Activated T-cell treated with anti-CD3 and anti-CD28 coated beads, Interleukin-2, amount 50 U/mL, for 24 hours (primary cell): ENCODE data around the gene TAOK1.

Experiments
- DNase-seq: peaks from one replicate; pipeline ENCODE4 v3.0.0-alpha.2; 2020
- H3K27ac Mint-ChIP-seq: 2 replicates; pipeline ENCODE4 v1.8.0; 2020; ENCODE audit warnings: mild to moderate bottlenecking, mixed read lengths
- H3K27me3 Mint-ChIP-seq: 2 replicates; pipeline ENCODE4 v1.8.0; 2020; ENCODE audit warnings: mixed read lengths
- H3K36me3 Mint-ChIP-seq: 2 replicates; pipeline ENCODE4 v1.8.0; 2020; ENCODE audit warnings: low read depth, mixed read lengths
- H3K4me1 Mint-ChIP-seq: 2 replicates; pipeline ENCODE4 v1.8.0; 2020; ENCODE audit warnings: low read depth, mixed read lengths
- H3K4me3 Mint-ChIP-seq: 2 replicates; pipeline ENCODE4 v1.8.0; 2020; ENCODE audit warnings: mild to moderate bottlenecking, moderate library complexity, mixed read lengths
- H3K9me3 Mint-ChIP-seq: 2 replicates; pipeline ENCODE4 v1.8.0; 2020; ENCODE audit warnings: mixed read lengths

The TAOK1 gene

DNA sequence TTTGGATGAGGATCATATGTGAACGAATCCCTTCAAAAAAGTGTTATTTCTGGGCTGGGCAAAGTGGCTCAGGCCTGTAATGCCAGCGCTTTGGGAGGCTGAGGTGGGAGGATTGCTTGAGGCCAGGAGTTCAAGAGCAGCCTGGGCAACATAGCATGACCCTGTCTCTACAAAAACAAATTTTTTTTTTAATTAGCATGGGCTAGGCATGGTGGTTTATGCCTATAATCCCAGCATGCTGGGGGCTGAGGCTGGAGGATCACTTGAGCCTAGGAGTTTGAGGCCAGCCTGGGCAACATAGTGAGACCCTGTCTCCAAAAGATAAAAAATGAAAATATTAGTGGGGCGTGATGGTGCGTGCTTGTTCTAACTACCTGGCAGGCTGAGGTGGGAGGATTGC is 4.6 kb downstream of the TAOK1 start:
- no peak overlapping the region for H3K27ac Mint-ChIP-seq
- H3K36me3 Mint-ChIP-seq = peaks cover 63% of the 10 kb centered on the region
- H3K27me3 Mint-ChIP-seq = no peaks in the 10 kb centered on the region
- peaks cover 33% of the 10 kb centered on the region for H3K4me1 Mint-ChIP-seq
- no peak overlapping the region for H3K4me3 Mint-ChIP-seq
- no peak for DNase-seq
- no peaks in the 10 kb centered on the region for H3K9me3 Mint-ChIP-seq

DNA sequence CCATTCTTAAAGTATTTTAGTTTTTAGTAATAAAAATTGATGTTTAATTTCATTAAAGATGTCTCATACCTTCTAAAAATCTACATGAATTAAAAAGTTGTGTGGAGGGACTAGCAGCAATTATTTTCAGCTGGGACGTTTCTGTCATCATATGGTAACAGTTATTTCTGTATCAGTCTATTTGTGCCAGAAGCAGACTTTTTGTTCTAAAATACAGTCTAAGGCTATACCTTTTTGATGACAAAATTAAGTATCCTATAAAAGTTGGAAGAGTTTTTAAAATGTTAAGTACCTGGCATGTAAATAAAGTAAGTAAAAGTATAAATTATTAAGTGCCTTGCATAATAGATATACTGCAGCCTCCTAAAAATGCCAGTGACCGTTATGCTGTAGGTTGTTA is 5.9 kb downstream of the TAOK1 start:
- no peak overlapping the region for H3K4me3 Mint-ChIP-seq
- H3K4me1 Mint-ChIP-seq = peaks cover 39% of the 10 kb centered on the region
- no peaks in the 10 kb centered on the region for H3K27me3 Mint-ChIP-seq
- no peak for DNase-seq
- H3K9me3 Mint-ChIP-seq = no peaks in the 10 kb centered on the region
- H3K36me3 Mint-ChIP-seq = peaks cover 68% of the 10 kb centered on the region
- H3K27ac Mint-ChIP-seq = no peak overlapping the region

DNA sequence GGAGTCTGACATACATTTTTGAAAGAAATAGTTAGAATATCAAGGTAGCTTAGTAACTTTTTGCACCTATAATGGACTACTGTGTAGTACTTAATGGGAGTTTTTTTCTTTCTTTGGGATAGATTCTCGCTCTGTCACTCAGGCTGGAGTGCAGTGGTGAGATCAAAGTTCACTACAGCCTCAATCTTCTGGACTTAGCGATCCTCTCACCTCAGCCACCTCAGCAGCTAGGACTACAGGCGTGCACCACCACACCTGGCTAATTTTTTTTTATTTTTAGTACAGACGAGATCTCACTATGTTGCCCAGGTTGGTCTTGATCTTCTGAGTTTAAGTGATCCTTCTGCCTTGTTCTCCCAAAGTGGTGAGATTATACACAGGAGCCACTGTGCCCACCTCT is 9.5 kb downstream of the TAOK1 start:
- H3K4me1 Mint-ChIP-seq = peaks cover 30% of the 10 kb centered on the region
- H3K27me3 Mint-ChIP-seq = no peaks in the 10 kb centered on the region
- DNase-seq = no peak
- peaks cover 67% of the 10 kb centered on the region for H3K36me3 Mint-ChIP-seq
- no peak overlapping the region for H3K27ac Mint-ChIP-seq
- H3K4me3 Mint-ChIP-seq = no peak overlapping the region
- no peaks in the 10 kb centered on the region for H3K9me3 Mint-ChIP-seq

DNA sequence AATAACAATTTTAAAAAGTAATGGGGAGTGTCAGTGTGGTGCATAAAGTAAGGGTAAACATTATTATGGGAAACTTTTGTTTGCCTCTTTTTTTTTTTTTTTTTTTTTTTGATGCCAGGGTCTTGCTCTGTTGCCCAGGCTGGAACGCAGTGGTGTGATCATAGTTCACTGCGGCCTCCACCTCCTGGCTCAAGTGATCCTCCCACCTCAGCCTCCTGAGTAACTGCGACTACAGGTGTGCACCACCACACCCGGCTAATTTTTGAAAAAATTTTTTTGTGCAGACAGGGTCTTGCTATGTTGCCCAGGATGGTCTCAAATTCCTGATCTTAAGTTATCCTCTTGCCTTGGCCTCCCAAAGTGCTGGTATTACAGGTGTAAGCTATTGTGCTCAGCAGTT is 10.7 kb downstream of the TAOK1 start:
- Mint-ChIP-seq H3K27me3 (no peaks in the 10 kb centered on the region), H3K4me3 (no peak overlapping the region), H3K9me3 (no peaks in the 10 kb centered on the region), H3K27ac (no peak overlapping the region), H3K36me3 (peaks cover 67% of the 10 kb centered on the region), H3K4me1 (peaks cover 28% of the 10 kb centered on the region)
- no peak for DNase-seq

- Mint-ChIP-seq H3K27ac (peak overlapping the region; percentile 50), H3K4me3 (no peak overlapping the region), H3K9me3 (no peaks in the 10 kb centered on the region), H3K27me3 (no peaks in the 10 kb centered on the region), H3K4me1 (peaks cover 32% of the 10 kb centered on the region), H3K36me3 (peaks cover 68% of the 10 kb centered on the region)
- DNase-seq = no peak
Measured at GRCh38 chr17:29401258-29401657, 11.1 kb downstream of the TAOK1 start.

DNA sequence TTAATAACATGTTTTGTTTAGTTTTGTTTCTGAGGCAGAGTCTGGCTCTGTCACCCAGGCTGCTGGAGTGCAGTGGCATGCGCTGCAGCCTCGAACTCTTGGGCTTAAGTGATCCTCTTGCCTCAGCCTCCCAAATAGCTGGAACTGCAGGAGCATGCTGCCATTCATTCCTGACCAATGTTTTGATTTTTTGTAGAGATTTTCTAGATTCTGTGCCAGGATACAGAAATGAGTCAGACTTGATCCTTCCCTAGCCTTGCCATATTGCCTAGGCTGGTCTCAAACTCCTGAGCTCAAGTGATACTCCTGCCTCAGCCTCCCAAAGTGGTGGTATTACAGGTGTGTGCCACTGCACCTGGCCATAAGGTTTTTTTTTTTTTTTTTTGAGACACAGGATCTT is 17.7 kb downstream of the TAOK1 start:
- no peak overlapping the region for H3K27ac Mint-ChIP-seq

GRCh38 chr17:29409963-29410362 is 19.8 kb downstream of the TAOK1 start:
- no peak for DNase-seq
- H3K9me3 Mint-ChIP-seq = no peaks in the 10 kb centered on the region
- H3K4me1 Mint-ChIP-seq = peaks cover 45% of the 10 kb centered on the region
- H3K36me3 Mint-ChIP-seq = peaks cover 51% of the 10 kb centered on the region
- no peaks in the 10 kb centered on the region for H3K27me3 Mint-ChIP-seq
- peak overlapping the region; percentile 55 for H3K27ac Mint-ChIP-seq
- no peak overlapping the region for H3K4me3 Mint-ChIP-seq

More for the DNA sequence above, 17.7 kb downstream of the TAOK1 start:
- H3K4me1 Mint-ChIP-seq = peaks cover 46% of the 10 kb centered on the region
- DNase-seq = no peak
- H3K9me3 Mint-ChIP-seq = no peaks in the 10 kb centered on the region
- H3K36me3 Mint-ChIP-seq = peaks cover 59% of the 10 kb centered on the region
- H3K4me3 Mint-ChIP-seq = no peak overlapping the region
- H3K27me3 Mint-ChIP-seq = no peaks in the 10 kb centered on the region

DNA sequence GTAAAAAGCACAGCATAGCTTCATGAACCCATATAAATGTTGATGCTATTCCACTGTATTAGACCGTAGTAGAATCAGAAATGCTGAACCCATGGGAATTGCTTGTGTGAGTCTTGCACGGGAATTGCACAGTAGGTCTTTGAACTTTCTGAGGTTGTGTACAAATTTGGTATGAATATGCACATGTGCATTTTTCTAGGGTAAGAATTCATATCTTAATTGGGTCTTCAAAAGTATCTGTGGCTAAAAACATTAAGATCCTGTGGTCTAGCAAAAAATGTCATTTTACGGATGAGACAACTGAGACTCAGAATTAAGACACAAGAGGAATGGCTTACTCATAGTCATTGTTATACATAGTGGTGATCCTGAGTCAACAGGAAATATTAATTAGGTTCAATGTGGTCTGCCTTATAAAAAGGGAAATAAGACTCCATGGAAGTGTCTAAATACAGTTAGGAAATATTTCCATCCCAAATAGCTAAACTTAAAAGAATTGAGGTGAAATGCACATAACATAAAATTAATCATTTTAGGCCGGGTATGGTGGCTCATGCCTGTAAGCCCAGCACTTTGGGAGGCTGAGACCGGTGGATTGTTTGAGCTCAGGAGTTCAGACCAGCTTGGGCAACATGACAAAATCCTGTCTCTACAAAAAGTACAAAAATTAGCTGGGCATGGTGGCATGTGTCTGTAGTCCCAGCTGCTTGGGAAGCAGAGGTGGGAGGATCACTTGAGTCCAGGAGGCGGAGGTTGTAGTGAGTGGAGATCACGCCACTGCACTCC is 22.8 kb downstream of the TAOK1 start:
- Mint-ChIP-seq H3K27me3 (no peaks in the 10 kb centered on the region), H3K27ac (peak overlapping the region; percentile 78), H3K36me3 (peaks cover 38% of the 10 kb centered on the region), H3K9me3 (no peaks in the 10 kb centered on the region), H3K4me3 (no peak overlapping the region), H3K4me1 (peaks cover 39% of the 10 kb centered on the region)
- DNase-seq = no peak

GRCh38 chr17:29420128-29420527 is 30.0 kb downstream of the TAOK1 start:
- Mint-ChIP-seq H3K9me3 (no peaks in the 10 kb centered on the region), H3K4me3 (no peak overlapping the region), H3K36me3 (peaks cover 41% of the 10 kb centered on the region), H3K27me3 (no peaks in the 10 kb centered on the region), H3K27ac (no peak overlapping the region), H3K4me1 (peaks cover 16% of the 10 kb centered on the region)
- DNase-seq = no peak

DNA sequence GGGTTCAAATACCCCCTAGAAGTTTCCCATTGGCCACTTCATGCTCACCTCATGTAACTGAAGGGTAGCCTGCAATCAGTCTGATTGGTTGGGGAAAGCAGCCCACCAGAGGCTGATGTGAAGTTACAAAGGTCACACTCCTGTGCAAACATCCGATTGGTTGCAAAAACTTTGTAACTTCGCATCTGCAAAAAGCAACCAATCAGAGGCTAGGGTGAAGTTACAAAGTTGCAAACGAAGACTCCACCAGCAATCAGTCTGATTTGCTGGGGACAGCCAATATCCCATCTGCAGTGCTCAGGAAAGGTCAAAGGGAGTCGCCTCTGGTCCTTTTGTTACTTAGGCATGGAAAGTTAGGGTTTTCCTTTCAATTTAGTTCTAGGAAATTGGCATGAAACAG is 40.1 kb downstream of the TAOK1 start:
- H3K4me1 Mint-ChIP-seq = peaks cover 40% of the 10 kb centered on the region

GRCh38 chr17:29433541-29433940 is 43.4 kb downstream of the TAOK1 start:
- H3K36me3 Mint-ChIP-seq = peaks cover 14% of the 10 kb centered on the region
- H3K4me1 Mint-ChIP-seq = peaks cover 28% of the 10 kb centered on the region
- no peak for DNase-seq
- no peak overlapping the region for H3K4me3 Mint-ChIP-seq
- H3K9me3 Mint-ChIP-seq = no peaks in the 10 kb centered on the region
- H3K27me3 Mint-ChIP-seq = no peaks in the 10 kb centered on the region
- H3K27ac Mint-ChIP-seq = no peak overlapping the region

More for the DNA sequence above, 40.1 kb downstream of the TAOK1 start:
- Mint-ChIP-seq H3K27ac (no peak overlapping the region), H3K4me3 (no peak overlapping the region), H3K9me3 (no peaks in the 10 kb centered on the region), H3K27me3 (no peaks in the 10 kb centered on the region), H3K36me3 (peaks cover 16% of the 10 kb centered on the region)
- no peak for DNase-seq

DNA sequence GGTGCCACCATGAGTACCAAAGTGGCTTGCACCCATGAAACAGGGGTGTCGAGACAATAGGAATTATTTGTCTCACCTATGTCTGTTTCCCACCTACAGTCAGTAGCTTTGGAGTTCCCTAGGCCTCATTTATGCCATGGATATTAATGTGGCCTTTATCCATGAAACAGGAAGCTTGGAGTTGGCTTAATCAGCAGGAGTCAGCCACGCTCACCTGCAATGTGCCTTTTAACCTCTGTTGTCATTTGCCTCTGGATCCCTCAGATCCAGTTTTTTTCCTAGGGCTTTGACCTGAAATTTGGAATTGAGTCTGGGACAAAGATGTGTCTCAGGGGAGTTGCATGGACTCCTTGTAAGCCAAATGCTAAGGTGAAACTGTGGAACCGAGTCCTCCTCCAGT is 44.4 kb downstream of the TAOK1 start:
- Mint-ChIP-seq H3K27ac (no peak overlapping the region), H3K27me3 (no peaks in the 10 kb centered on the region), H3K9me3 (no peaks in the 10 kb centered on the region), H3K4me3 (no peak overlapping the region), H3K36me3 (peaks cover 17% of the 10 kb centered on the region), H3K4me1 (peaks cover 28% of the 10 kb centered on the region)
- no peak for DNase-seq

- H3K4me1 Mint-ChIP-seq = peaks cover 59% of the 10 kb centered on the region
- DNase-seq = no peak
- H3K4me3 Mint-ChIP-seq = no peak overlapping the region
- H3K9me3 Mint-ChIP-seq = no peaks in the 10 kb centered on the region
- peaks cover 28% of the 10 kb centered on the region for H3K36me3 Mint-ChIP-seq
- H3K27me3 Mint-ChIP-seq = no peaks in the 10 kb centered on the region
- no peak overlapping the region for H3K27ac Mint-ChIP-seq
Measured at GRCh38 chr17:29442451-29442850, 52.3 kb downstream of the TAOK1 start.

GRCh38 chr17:29443041-29443739 is 53.0 kb downstream of the TAOK1 start:
- Mint-ChIP-seq H3K9me3 (no peaks in the 10 kb centered on the region), H3K36me3 (peaks cover 32% of the 10 kb centered on the region), H3K27ac (peak overlapping the region; percentile 38), H3K4me1 (peaks cover 62% of the 10 kb centered on the region), H3K27me3 (no peaks in the 10 kb centered on the region), H3K4me3 (no peak overlapping the region)
- DNase-seq = no peak

- Mint-ChIP-seq H3K27ac (no peak overlapping the region), H3K4me3 (no peak overlapping the region), H3K9me3 (no peaks in the 10 kb centered on the region)
Measured at GRCh38 chr17:29444589-29444988, 54.4 kb downstream of the TAOK1 start.

More at GRCh38 chr17:29444589-29444988, 54.4 kb downstream of the TAOK1 start:
- peaks cover 68% of the 10 kb centered on the region for H3K4me1 Mint-ChIP-seq
- no peak for DNase-seq
- H3K36me3 Mint-ChIP-seq = peaks cover 28% of the 10 kb centered on the region
- H3K27me3 Mint-ChIP-seq = no peaks in the 10 kb centered on the region
